Epithelial cell of esophagus (primary cell): ENCODE data around the gene PHKB.
A peak's percentile ranks its signal among the peaks of the same experiment; 100 is the strongest.

Experiments used
- DNase-seq: peaks from one replicate; pipeline ENCODE4 v3.0.0; 2010; ENCODE audit warnings: low read depth
- H3K4me3 ChIP-seq: 2 replicates; pipeline ENCODE4 v1.5.1; 2011; ENCODE audit warnings: mild to moderate bottlenecking, low read length, control low read depth
- TF ChIP-seq, protein P1 (sequence below): IDR thresholded peaks from 2 replicates; pipeline ENCODE4 v1.5.1; 2011; ENCODE audit warnings: low read depth, mild to moderate bottlenecking, low read length, control low read depth, inconsistent platforms; ENCODE audit not compliant: insufficient read depth; ENCODE audit errors: missing control alignments

The PHKB gene

DNA sequence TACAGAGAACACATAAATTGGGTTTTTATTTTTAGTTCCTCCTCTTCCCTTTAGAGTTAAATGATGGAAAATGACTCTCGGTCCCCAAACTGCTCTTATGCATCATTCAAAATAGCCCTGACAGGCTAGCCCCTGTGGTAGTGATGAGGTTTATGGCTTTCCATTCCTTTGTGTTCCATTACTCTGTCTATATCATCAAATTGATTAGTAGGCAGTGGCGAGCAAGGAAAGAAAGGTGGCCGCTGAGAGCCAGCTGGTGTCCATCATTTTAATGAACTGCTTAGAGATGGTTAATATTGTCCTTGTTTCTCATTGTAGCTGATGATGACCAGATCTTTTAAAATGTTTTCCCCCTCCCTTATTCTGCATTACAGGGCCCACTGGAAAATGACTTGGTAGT, 179.5 kb downstream of the PHKB start:
- TF ChIP-seq, protein P1, sequence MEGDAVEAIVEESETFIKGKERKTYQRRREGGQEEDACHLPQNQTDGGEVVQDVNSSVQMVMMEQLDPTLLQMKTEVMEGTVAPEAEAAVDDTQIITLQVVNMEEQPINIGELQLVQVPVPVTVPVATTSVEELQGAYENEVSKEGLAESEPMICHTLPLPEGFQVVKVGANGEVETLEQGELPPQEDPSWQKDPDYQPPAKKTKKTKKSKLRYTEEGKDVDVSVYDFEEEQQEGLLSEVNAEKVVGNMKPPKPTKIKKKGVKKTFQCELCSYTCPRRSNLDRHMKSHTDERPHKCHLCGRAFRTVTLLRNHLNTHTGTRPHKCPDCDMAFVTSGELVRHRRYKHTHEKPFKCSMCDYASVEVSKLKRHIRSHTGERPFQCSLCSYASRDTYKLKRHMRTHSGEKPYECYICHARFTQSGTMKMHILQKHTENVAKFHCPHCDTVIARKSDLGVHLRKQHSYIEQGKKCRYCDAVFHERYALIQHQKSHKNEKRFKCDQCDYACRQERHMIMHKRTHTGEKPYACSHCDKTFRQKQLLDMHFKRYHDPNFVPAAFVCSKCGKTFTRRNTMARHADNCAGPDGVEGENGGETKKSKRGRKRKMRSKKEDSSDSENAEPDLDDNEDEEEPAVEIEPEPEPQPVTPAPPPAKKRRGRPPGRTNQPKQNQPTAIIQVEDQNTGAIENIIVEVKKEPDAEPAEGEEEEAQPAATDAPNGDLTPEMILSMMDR = no peak
- DNase-seq = no peak
- H3K4me3 ChIP-seq = no peak overlapping the region

DNA sequence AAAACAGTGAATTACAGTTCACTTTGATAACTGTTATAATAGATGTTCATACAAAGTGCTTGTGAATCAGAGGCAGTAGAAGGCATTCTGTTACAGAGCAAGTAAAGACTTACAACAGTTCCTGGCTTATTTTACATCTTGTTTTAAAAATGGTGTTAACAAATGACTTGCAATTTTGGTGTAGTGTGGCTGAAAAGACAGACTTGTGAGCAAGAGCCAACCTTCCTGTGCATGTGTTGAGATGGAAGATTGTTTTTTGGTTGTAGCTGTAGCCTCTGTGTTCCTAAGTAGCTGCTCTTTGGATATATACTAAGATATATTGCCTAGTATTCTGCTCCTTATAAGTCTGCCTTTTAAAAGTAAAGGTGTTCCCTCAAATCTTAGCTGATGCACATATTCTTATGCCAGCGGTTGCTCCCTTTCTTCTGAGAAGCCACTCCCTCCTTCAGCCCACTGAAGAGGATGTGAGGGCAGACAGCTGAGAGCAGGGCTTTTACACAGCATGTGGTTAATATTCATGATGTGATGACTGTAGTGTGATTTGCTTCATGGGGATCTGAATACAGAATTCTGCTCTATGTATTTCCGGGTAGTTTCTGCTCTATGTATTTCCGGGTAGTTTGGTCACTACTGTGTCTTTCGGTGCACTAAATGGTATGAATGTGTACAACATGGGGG, 182.3 kb downstream of the PHKB start:
- TF ChIP-seq, protein P1 = no peak
- no peak for DNase-seq
- H3K4me3 ChIP-seq = no peak overlapping the region

DNA sequence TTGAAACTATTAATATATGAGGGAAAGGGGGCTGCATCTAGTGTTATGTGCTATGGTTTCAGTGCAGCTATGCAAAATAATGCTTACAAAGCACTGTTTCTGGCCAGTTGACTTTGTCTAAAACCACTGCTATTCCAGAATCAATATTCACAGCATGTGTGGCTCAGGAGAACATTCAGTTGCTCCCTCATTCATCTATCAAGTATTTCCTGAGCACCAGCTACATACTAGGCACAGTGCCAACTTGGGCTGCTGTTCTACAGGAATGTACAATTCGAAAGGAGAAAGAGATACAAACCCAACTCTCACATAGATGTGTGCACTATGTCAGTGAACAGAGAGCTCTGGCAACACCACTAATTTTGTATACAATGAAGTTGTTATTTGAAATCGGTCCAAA, 183.0 kb downstream of the PHKB start:
- TF ChIP-seq, protein P1 = no peak
- peak; percentile 52 for DNase-seq
- no peak overlapping the region for H3K4me3 ChIP-seq

DNA sequence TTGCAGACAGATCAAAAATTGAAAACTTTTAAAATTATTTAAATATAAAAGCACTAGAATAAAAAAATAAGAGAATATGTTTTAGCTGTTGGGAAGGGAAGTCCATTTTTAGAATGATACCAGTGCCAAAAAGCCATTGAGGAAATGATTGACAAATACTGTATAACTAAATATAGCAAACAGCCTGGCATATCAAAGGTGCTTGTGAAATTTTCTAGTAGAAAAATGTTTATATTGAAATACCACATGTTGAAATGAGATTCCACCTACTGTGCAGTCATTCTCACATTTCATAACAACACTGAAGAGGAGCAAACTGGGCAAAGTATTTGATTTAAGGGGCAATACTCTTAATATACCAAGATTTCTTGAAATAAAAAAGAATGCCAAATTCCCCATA, 183.5 kb downstream of the PHKB start:
- no peak for DNase-seq
- TF ChIP-seq, protein P1 = no peak
- H3K4me3 ChIP-seq = no peak overlapping the region

DNA sequence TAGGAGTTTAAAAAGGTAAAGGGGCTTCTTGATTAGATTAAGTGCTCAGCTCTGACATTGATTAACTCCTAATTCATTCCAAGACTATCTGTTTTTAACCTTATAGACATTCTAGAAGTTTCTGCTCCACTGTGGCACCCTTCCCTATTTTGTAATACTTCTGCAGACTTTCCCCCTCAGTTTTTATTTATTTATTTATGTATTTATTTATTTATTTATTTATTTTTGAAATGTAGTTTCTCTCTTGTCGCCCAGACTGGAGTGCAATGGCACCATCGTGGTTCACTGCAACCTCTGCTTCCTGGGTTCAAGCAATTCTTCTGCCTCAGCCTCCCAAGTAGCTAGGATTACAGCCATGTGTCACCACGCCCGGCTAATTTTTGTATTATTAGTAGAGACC, 185.8 kb downstream of the PHKB start:
- H3K4me3 ChIP-seq = no peak overlapping the region
- DNase-seq = no peak
- TF ChIP-seq, protein P1 = no peak

DNA sequence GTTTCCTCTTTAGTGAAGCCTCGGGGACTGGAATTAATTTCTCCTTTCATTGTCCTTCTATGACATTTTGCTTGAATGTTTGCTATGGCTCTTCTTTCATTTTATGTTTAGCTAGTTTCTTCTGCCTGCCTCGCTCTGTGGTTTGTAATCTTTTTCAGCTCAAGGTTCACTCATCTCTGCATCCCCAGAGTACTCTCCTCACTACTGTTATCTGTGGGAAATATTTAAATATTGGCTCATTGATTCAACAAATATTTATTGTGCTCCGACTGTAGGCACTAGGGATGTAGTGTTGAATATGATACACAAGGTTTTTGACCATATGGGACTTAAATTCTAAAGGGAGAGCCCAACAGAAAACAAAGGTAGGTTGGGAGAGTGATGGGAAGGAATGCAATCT, 195.9 kb downstream of the PHKB start:
- TF ChIP-seq, protein P1 = no peak

DNA sequence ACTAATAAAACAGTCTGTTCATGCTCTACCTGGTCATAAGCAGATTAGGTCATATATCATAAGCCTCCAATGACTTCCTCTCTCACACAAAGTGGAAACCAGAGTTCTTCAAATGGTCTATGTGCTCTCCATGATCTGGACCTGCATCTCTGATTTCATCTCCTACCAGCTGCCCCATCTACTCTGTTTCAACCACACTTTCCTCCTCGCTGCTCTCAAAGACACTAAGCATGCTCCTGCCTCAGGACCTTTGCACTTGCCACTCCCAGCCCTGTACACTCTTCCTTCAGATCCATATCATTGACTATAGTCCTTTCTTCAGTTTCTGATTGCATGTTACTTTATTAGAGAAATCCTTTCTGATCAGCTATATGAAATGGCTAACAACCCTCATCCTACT, 196.8 kb downstream of the PHKB start:
- H3K4me3 ChIP-seq = no peak overlapping the region
- DNase-seq = no peak
- TF ChIP-seq, protein P1 = no peak

More for the DNA sequence above, 195.9 kb downstream of the PHKB start:
- no peak for DNase-seq
- no peak overlapping the region for H3K4me3 ChIP-seq
